Measurements from ENCODE around the gene SLC12A2. TPM values are rescaled to one million over a fixed set of nuclear protein-coding genes. Genes with fewer than 3 reads are reported as not detected.

Gene SLC12A2
- total RNA-seq, 4 donors from 2014 or later, result 139 to 255 (median 172) TPM

- Histone ChIP-seq H3K27ac (no peak overlapping the region), H3K27me3 (no peaks in the 10 kb centered on the region), H3K36me3 (no peaks in the 10 kb centered on the region), H3K9me3 (no peaks in the 10 kb centered on the region), H3K4me1 (no peaks in the 10 kb centered on the region), H3K4me3 (no peak overlapping the region)
- TF ChIP-seq POLR2A (IDR thresholded peaks at IDR 0.05), result no peak
- no peak for DNase-seq
These were observed 145.0 kb downstream of the SLC12A2 start for GRCh38 chr5:128228521-128228920.

GRCh38 chr5:128234928-128235641, 151.5 kb downstream of the SLC12A2 start:
- no peaks in the 10 kb centered on the region for H3K9me3 ChIP-seq
- TF ChIP-seq CTCF (IDR thresholded peaks at IDR 0.05) (no peak), POLR2A (IDR thresholded peaks at IDR 0.05) (no peak)
- H3K36me3 ChIP-seq, result no peaks in the 10 kb centered on the region
- DNase-seq, result no peak
- no peak overlapping the region for H3K4me3 ChIP-seq
- H3K27ac ChIP-seq, result no peak overlapping the region
- no peaks in the 10 kb centered on the region for H3K4me1 ChIP-seq
- no peaks in the 10 kb centered on the region for H3K27me3 ChIP-seq

- no peak for DNase-seq
- Histone ChIP-seq H3K9me3 (no peaks in the 10 kb centered on the region), H3K36me3 (no peaks in the 10 kb centered on the region), H3K4me3 (no peak overlapping the region), H3K27me3 (no peaks in the 10 kb centered on the region), H3K27ac (no peak overlapping the region), H3K4me1 (no peaks in the 10 kb centered on the region)
- TF ChIP-seq CTCF (IDR thresholded peaks at IDR 0.05) (no peak), POLR2A (IDR thresholded peaks at IDR 0.05) (no peak)
These were observed 152.8 kb downstream of the SLC12A2 start for GRCh38 chr5:128236334-128236733.

DNA sequence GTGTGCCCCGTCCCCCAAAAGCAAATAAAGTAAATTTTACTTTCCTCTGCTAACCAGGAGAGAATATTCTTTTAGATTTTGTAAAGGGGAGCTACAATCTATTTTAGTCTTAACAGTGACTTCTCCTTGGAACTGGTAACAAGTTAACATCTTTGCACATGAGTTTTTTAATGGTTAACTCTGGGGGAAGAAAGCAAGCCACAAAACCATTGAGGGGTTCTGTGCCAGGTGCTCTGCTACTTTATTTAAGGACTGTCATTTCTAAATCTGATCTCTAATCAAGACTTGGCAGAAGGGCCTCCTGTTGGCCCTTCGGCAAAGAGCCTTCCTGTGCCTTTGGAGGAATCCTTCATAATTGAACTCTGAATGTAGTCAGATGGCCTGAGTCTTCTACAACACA, 153.4 kb downstream of the SLC12A2 start:
- no peaks in the 10 kb centered on the region for H3K36me3 ChIP-seq
- no peak overlapping the region for H3K4me3 ChIP-seq
- H3K27me3 ChIP-seq, result no peaks in the 10 kb centered on the region
- H3K9me3 ChIP-seq, result no peaks in the 10 kb centered on the region
- TF ChIP-seq POLR2A (IDR thresholded peaks at IDR 0.05) (no peak), CTCF (IDR thresholded peaks at IDR 0.05) (no peak)
- H3K27ac ChIP-seq, result no peak overlapping the region
- no peaks in the 10 kb centered on the region for H3K4me1 ChIP-seq
- DNase-seq, result no peak

GRCh38 chr5:128237546-128237945, 154.0 kb downstream of the SLC12A2 start:
- no peaks in the 10 kb centered on the region for H3K36me3 ChIP-seq
- no peak overlapping the region for H3K27ac ChIP-seq
- TF ChIP-seq CTCF (IDR thresholded peaks at IDR 0.05), result no peak
- no peak for TF ChIP-seq POLR2A (IDR thresholded peaks at IDR 0.05)
- DNase-seq, result no peak
- no peaks in the 10 kb centered on the region for H3K9me3 ChIP-seq
- H3K4me3 ChIP-seq, result no peak overlapping the region
- no peaks in the 10 kb centered on the region for H3K27me3 ChIP-seq
- no peaks in the 10 kb centered on the region for H3K4me1 ChIP-seq
